GM18517 (cell line): ENCODE results near the gene TMEM54.

Experiments
- ATAC-seq: cut with Tn5 transposase; IDR thresholded peaks from one replicate; pipeline ENCODE4 v1.9.1; 2021; ENCODE audit warnings: mild to moderate bottlenecking, moderate library complexity; ENCODE audit not compliant: unreplicated experiment

TMEM54 gene

GRCh38 chr1:32895325-32896215 lies 5.6 kb downstream of the TMEM54 start:
- ATAC-seq: no peak

GRCh38 chr1:32894681-32895080 lies 6.5 kb downstream of the TMEM54 start:
- ATAC-seq: no peak

GRCh38 chr1:32894019-32894600 lies 7.1 kb downstream of the TMEM54 start:
- ATAC-seq: no peak

- no peak for ATAC-seq
Observed at GRCh38 chr1:32893198-32894018, 7.8 kb downstream of the TMEM54 start.

GRCh38 chr1:32892368-32893197 lies 8.6 kb downstream of the TMEM54 start:
- ATAC-seq: no peak

GRCh38 chr1:32891630-32892029 lies 9.6 kb downstream of the TMEM54 start:
- ATAC-seq: no peak

GRCh38 chr1:32891241-32891570 lies 10.0 kb downstream of the TMEM54 start:
- no peak for ATAC-seq

GRCh38 chr1:32890516-32891240 lies 10.5 kb downstream of the TMEM54 start:
- no peak for ATAC-seq

- ATAC-seq: no peak
Observed at GRCh38 chr1:32889731-32890278, 11.4 kb downstream of the TMEM54 start.

- ATAC-seq: no peak
Observed at GRCh38 chr1:32888677-32889420, 12.3 kb downstream of the TMEM54 start.

GRCh38 chr1:32888134-32888533 lies 13.1 kb downstream of the TMEM54 start:
- no peak for ATAC-seq

GRCh38 chr1:32887623-32888022 lies 13.6 kb downstream of the TMEM54 start:
- no peak for ATAC-seq

GRCh38 chr1:32886828-32887414 lies 14.3 kb downstream of the TMEM54 start:
- no peak for ATAC-seq

- ATAC-seq: no peak
Observed at GRCh38 chr1:32886004-32886827, 15.0 kb downstream of the TMEM54 start, which contains the start of gene HPCA. HPCA (plus strand) TSS chr1:32886491; CDS start chr1:32888899, 2,408 bp downstream.

GRCh38 chr1:32885676-32886003 lies 15.5 kb downstream of the TMEM54 start:
- no peak for ATAC-seq

- ATAC-seq: no peak
Observed at GRCh38 chr1:32884726-32885125, 16.5 kb downstream of the TMEM54 start.

- ATAC-seq: no peak
Observed at GRCh38 chr1:32884032-32884372, 17.2 kb downstream of the TMEM54 start.
